WTC11 (cell line): ENCODE data around the gene FRMD4A. TPM values are rescaled to one million over a fixed set of nuclear protein-coding genes. Genes with fewer than 3 reads are reported as not detected.

Experiments
- ATAC-seq: fragments of 200-7000 bp; cut with Tn5 transposase; 2 replicates; pipeline ENCODE4 v1.10.0; 2021; ENCODE audit warnings: mild to moderate bottlenecking, moderate library complexity
- CTCF ChIA-PET: fragments of 300-600 bp; sonication (Branson Sonifier 250); formaldehyde crosslinking; loops from one replicate; lab custom pipeline; 2021; ENCODE audit warnings: antibody characterized with exemption; lab: Charles Lee
- POLR2A ChIA-PET: fragments of 350-600 bp; sonication (Branson Sonifier 250); formaldehyde crosslinking; loops from one replicate; lab custom pipeline; 2021; ENCODE audit warnings: antibody characterized with exemption; lab: Charles Lee
- DNase-seq: peaks from one replicate; pipeline ENCODE4 v3.0.0; 2021; ENCODE audit warnings: low spot score
- H3K27ac Mint-ChIP-seq: 2 replicates; pipeline ENCODE4 v1.8.0; 2021; ENCODE audit warnings: mixed read lengths
- H3K27me3 Mint-ChIP-seq: 2 replicates; pipeline ENCODE4 v1.8.0; 2021; ENCODE audit warnings: low read depth, mild to moderate bottlenecking, moderate library complexity, mixed read lengths
- H3K36me3 Mint-ChIP-seq: 2 replicates; pipeline ENCODE4 v1.8.0; 2021; ENCODE audit warnings: mixed read lengths
- H3K4me1 Mint-ChIP-seq: 2 replicates; pipeline ENCODE4 v1.8.0; 2022; ENCODE audit warnings: mixed read lengths
- H3K4me3 Mint-ChIP-seq: 2 replicates; pipeline ENCODE4 v1.8.0; 2021; ENCODE audit warnings: mild to moderate bottlenecking, moderate library complexity, mixed read lengths
- H3K9me3 Mint-ChIP-seq: 2 replicates; pipeline ENCODE4 v1.8.0; 2021; ENCODE audit warnings: mixed read lengths
- ATF1 ChIP-seq: sonication (generic); formaldehyde crosslinking; IDR thresholded peaks from 2 replicates; pipeline ENCODE4 v1.8.1; 2023; ENCODE audit warnings: mild to moderate bottlenecking, moderate library complexity, missing genetic modification reagents
- ATF6 ChIP-seq: sonication (generic); formaldehyde crosslinking; IDR thresholded peaks from 2 replicates; pipeline ENCODE4 v1.8.1; 2023; ENCODE audit warnings: mild to moderate bottlenecking, missing genetic modification reagents
- CDX4 ChIP-seq: fragments of 250-450 bp; sonication (Bioruptor Pico); IDR thresholded peaks from 2 replicates; pipeline ENCODE4 v1.9.0; 2021; ENCODE audit warnings: moderate library complexity, mild to moderate bottlenecking, inconsistent platforms, borderline replicate concordance
- E2F4 ChIP-seq: sonication (generic); formaldehyde crosslinking; IDR thresholded peaks from 2 replicates; pipeline ENCODE4 v1.8.1; 2022; ENCODE audit warnings: low read depth, mild to moderate bottlenecking, moderate library complexity, missing genetic modification reagents, borderline replicate concordance
- ESRRA ChIP-seq: sonication (generic); formaldehyde crosslinking; IDR thresholded peaks from 2 replicates; pipeline ENCODE4 v1.8.1; 2022; ENCODE audit warnings: mild to moderate bottlenecking, missing genetic modification reagents, borderline replicate concordance
- FOXK1 ChIP-seq: sonication (generic); formaldehyde crosslinking; IDR thresholded peaks from 2 replicates; pipeline ENCODE4 v1.8.0; 2022; ENCODE audit warnings: mild to moderate bottlenecking, moderate library complexity, missing genetic modification reagents
- FOXP1 ChIP-seq: sonication (generic); formaldehyde crosslinking; IDR thresholded peaks from 2 replicates; pipeline ENCODE4 v1.8.0; 2022; ENCODE audit warnings: missing genetic modification reagents, mild to moderate bottlenecking, moderate library complexity, borderline replicate concordance
- HMGA2 ChIP-seq: fragments of 250-450 bp; sonication (Bioruptor Pico); IDR thresholded peaks from 2 replicates; pipeline ENCODE4 v1.4.0; 2021; ENCODE audit warnings: mild to moderate bottlenecking, moderate library complexity
- JAZF1 ChIP-seq: fragments of 250-450 bp; sonication (Bioruptor Pico); IDR thresholded peaks from 2 replicates; pipeline ENCODE4 v1.9.0; 2021; ENCODE audit warnings: moderate library complexity, mild to moderate bottlenecking, inconsistent platforms
- MLX ChIP-seq: sonication (generic); formaldehyde crosslinking; IDR thresholded peaks from 2 replicates; pipeline ENCODE4 v1.8.1; 2023; ENCODE audit warnings: mild to moderate bottlenecking, missing genetic modification reagents, moderate library complexity
- MYBL2 ChIP-seq: sonication (generic); formaldehyde crosslinking; IDR thresholded peaks from 2 replicates; pipeline ENCODE4 v1.8.1; 2023; ENCODE audit warnings: mild to moderate bottlenecking, moderate library complexity, missing genetic modification reagents
- NR1H2 ChIP-seq: sonication (generic); formaldehyde crosslinking; IDR thresholded peaks from 2 replicates; pipeline ENCODE4 v1.9.0; 2021; ENCODE audit warnings: mild to moderate bottlenecking, moderate library complexity, missing genetic modification reagents
- PRDM15 ChIP-seq: sonication (generic); formaldehyde crosslinking; IDR thresholded peaks from 2 replicates; pipeline ENCODE4 v1.8.0; 2022; ENCODE audit warnings: missing genetic modification reagents
- SMAD3 ChIP-seq: sonication (generic); formaldehyde crosslinking; IDR thresholded peaks from 2 replicates; pipeline ENCODE4 v1.8.0; 2022; ENCODE audit warnings: missing genetic modification reagents, mild to moderate bottlenecking, borderline replicate concordance
- ZMAT4 ChIP-seq: fragments of 250-450 bp; sonication (Bioruptor Pico); IDR thresholded peaks from 2 replicates; pipeline ENCODE4 v1.9.0; 2021; ENCODE audit warnings: mild to moderate bottlenecking
- ZNF219 ChIP-seq: sonication (generic); formaldehyde crosslinking; IDR thresholded peaks from 2 replicates; pipeline ENCODE4 v1.8.0; 2023; ENCODE audit warnings: missing genetic modification reagents, mild to moderate bottlenecking, borderline replicate concordance
- ZNF317 ChIP-seq: sonication (generic); formaldehyde crosslinking; IDR thresholded peaks from 2 replicates; pipeline ENCODE4 v1.8.1; 2023; ENCODE audit warnings: low read depth, mild to moderate bottlenecking, moderate library complexity, missing genetic modification reagents, borderline replicate concordance
- ZNF423 ChIP-seq: fragments of 250-450 bp; sonication (Bioruptor Pico); IDR thresholded peaks from 2 replicates; pipeline ENCODE4 v2.1.2; 2022; ENCODE audit warnings: mild to moderate bottlenecking, moderate library complexity
- ZNF532 ChIP-seq: fragments of 250-450 bp; sonication (Bioruptor Pico); IDR thresholded peaks from 2 replicates; pipeline ENCODE4 v1.9.0; 2021; ENCODE audit warnings: mild to moderate bottlenecking, borderline replicate concordance
- total RNA-seq: library from RNA; stranded (reverse); gene quantifications from 3 replicates; pipeline ENCODE4 v1.2.3, GENCODE V29; 2021

FRMD4A gene
- total RNA-seq, 1 experiment from 2014 or later, result 35.5 TPM

- ChIA-PET POLR2A (no interaction called here), CTCF (interaction anchor here (1.2 kb wide), 1 partner anchor 22 kb away, joined by 5 read pairs; no protein-coding TSS in a partner anchor)
- Mint-ChIP-seq H3K27ac (no peak overlapping the region), H3K4me3 (no peak overlapping the region), H3K27me3 (no peaks in the 10 kb centered on the region; the same call in 1 of the 2 replicates), H3K4me1 (peaks cover 6% of the 10 kb centered on the region), H3K9me3 (no peaks in the 10 kb centered on the region), H3K36me3 (no peaks in the 10 kb centered on the region)
- DNase-seq (no peak), ATAC-seq (no peak)
- TF ChIP-seq ZNF219 (CRISPR knock-in tag) (no peak), ZNF423 (no peak), FOXK1 (CRISPR knock-in tag) (no peak), ATF6 (CRISPR knock-in tag) (no peak), E2F4 (CRISPR knock-in tag) (no peak), CDX4 (CRISPR knock-in tag) (no peak), PRDM15 (no peak), MLX (no peak), ATF1 (CRISPR knock-in tag) (no peak), FOXP1 (CRISPR knock-in tag) (no peak), NR1H2 (CRISPR knock-in tag) (no peak), ZNF532 (CRISPR knock-in tag) (no peak), JAZF1 (CRISPR knock-in tag) (no peak), HMGA2 (CRISPR knock-in tag) (no peak), ZNF317 (CRISPR knock-in tag) (no peak), MYBL2 (CRISPR knock-in tag) (no peak), SMAD3 (CRISPR knock-in tag) (no peak), ZMAT4 (CRISPR knock-in tag) (no peak), ESRRA (CRISPR knock-in tag) (no peak)
Measured at GRCh38 chr10:14072541-14072940, 258.2 kb downstream of the FRMD4A start.
